HepG2 (cell line): Measurements from ENCODE around the gene PCIF1. TPM values are rescaled to one million over a fixed set of nuclear protein-coding genes. Genes with fewer than 3 reads are reported as not detected.

ENCODE experiments used
- ATF7-NPFF ChIP-seq: sonication (generic); formaldehyde crosslinking; IDR thresholded peaks from 2 replicates; pipeline ENCODE4 v1.8.1; 2023; ENCODE audit warnings: mild to moderate bottlenecking, low read depth, missing genetic modification reagents, moderate library complexity
- BHLHE40 ChIP-seq: IDR thresholded peaks from 2 replicates; pipeline ENCODE4 v1.6.1; 2011; ENCODE audit warnings: low read length, improper control_type of control experiment
- E2F1 ChIP-seq: sonication (generic); formaldehyde crosslinking; IDR thresholded peaks from 2 replicates; pipeline ENCODE4 v1.5.0; 2020; ENCODE audit warnings: missing genetic modification reagents
- FOXK1 ChIP-seq: sonication (generic); formaldehyde crosslinking; IDR thresholded peaks from 2 replicates; pipeline ENCODE4 v1.4.0; 2020; ENCODE audit warnings: low read depth, missing genetic modification reagents, borderline replicate concordance
- GMEB2 ChIP-seq: IDR thresholded peaks from 2 replicates; pipeline ENCODE4 v1.6.1; 2016; ENCODE audit warnings: missing biosample characterization, missing genetic modification reagents, low read depth
- GPN1 ChIP-seq: sonication (generic); formaldehyde crosslinking; IDR thresholded peaks from 2 replicates; pipeline ENCODE4 v1.5.1; 2020; ENCODE audit warnings: missing genetic modification reagents, borderline replicate concordance
- HMG20B ChIP-seq: conservative IDR thresholded peaks from 2 replicates; pipeline ENCODE4 v1.6.1; 2016; ENCODE audit warnings: missing genetic modification reagents, missing compliant biosample characterization
- HNF4G ChIP-seq, 2 experiments: sonication (generic) in 1 of 2; formaldehyde crosslinking in 1 of 2; IDR thresholded peaks; 2 replicates each; pipeline versions ENCODE4 v1.4.0 to v1.6.1; 2011 to 2020; ENCODE audit warnings: borderline replicate concordance in 2 of 2, low read depth in 2 of 2, mild to moderate bottlenecking in 2 of 2, low read length in 1 of 2, missing genetic modification reagents in 1 of 2, moderate library complexity in 1 of 2
- ISL2 ChIP-seq: sonication (generic); formaldehyde crosslinking; IDR thresholded peaks from 2 replicates; pipeline ENCODE4 v1.5.0; 2020; ENCODE audit warnings: missing genetic modification reagents
- KLF9 ChIP-seq: IDR thresholded peaks from 2 replicates; pipeline ENCODE4 v1.6.1; 2016; ENCODE audit warnings: low read depth
- MIXL1 ChIP-seq: IDR thresholded peaks from 2 replicates; pipeline ENCODE4 v1.6.1; 2016
- MLLT10 ChIP-seq: sonication (generic); formaldehyde crosslinking; IDR thresholded peaks from 2 replicates; pipeline ENCODE4 v1.4.0; 2020; ENCODE audit warnings: missing genetic modification reagents
- RBM22 ChIP-seq: fragments of 200-400 bp; formaldehyde crosslinking; optimal IDR thresholded peaks from 2 replicates; pipeline ENCODE3; 2017; ENCODE audit warnings: mild to moderate bottlenecking, low read length, moderate library complexity
- RFX3 ChIP-seq: IDR thresholded peaks from 2 replicates; pipeline ENCODE4 v1.6.1; 2016; ENCODE audit warnings: missing biosample characterization, missing genetic modification reagents
- SALL2 ChIP-seq: sonication (generic); formaldehyde crosslinking; IDR thresholded peaks from 2 replicates; pipeline ENCODE4 v1.8.1; 2023; ENCODE audit warnings: mild to moderate bottlenecking, missing genetic modification reagents, inconsistent platforms
- SYNCRIP ChIP-seq: fragments of 200-400 bp; formaldehyde crosslinking; IDR thresholded peaks from 2 replicates; pipeline ENCODE4 v1.6.1; 2018; ENCODE audit warnings: mild to moderate bottlenecking, low read depth, low read length; ENCODE audit not compliant: insufficient read depth
- THYN1 ChIP-seq: sonication (generic); formaldehyde crosslinking; IDR thresholded peaks from 2 replicates; pipeline ENCODE4 v1.8.1; 2023; ENCODE audit warnings: low read depth, mild to moderate bottlenecking, moderate library complexity, missing genetic modification reagents, borderline replicate concordance
- TOPORS ChIP-seq: sonication (generic); formaldehyde crosslinking; IDR thresholded peaks from 2 replicates; pipeline ENCODE4 v1.8.0; 2023; ENCODE audit warnings: mild to moderate bottlenecking, missing genetic modification reagents
- YY1 ChIP-seq: IDR thresholded peaks from 2 replicates; pipeline ENCODE4 v1.6.1; 2011; ENCODE audit warnings: low read length, low read depth, moderate library complexity, mild to moderate bottlenecking; ENCODE audit not compliant: insufficient read depth, insufficient replicate concordance
- ZC3H4 ChIP-seq: sonication (generic); formaldehyde crosslinking; IDR thresholded peaks from 2 replicates; pipeline ENCODE4 v1.4.0; 2020; ENCODE audit warnings: missing genetic modification reagents, borderline replicate concordance
- ZFP36L2 ChIP-seq: sonication (generic); formaldehyde crosslinking; IDR thresholded peaks from 2 replicates; pipeline ENCODE4 v1.4.0; 2020; ENCODE audit warnings: missing genetic modification reagents
- ZHX1 ChIP-seq: sonication (generic); formaldehyde crosslinking; IDR thresholded peaks from 2 replicates; pipeline ENCODE4 v1.8.1; 2022; ENCODE audit warnings: low read depth, mild to moderate bottlenecking, missing genetic modification reagents
- ZNF549 ChIP-seq: sonication (generic); formaldehyde crosslinking; IDR thresholded peaks from 2 replicates; pipeline ENCODE4 v1.5.0; 2020; ENCODE audit warnings: missing genetic modification reagents
- ZNF660 ChIP-seq: sonication (generic); formaldehyde crosslinking; IDR thresholded peaks from 2 replicates; pipeline ENCODE4 v1.5.1; 2020; ENCODE audit warnings: mild to moderate bottlenecking, low read depth, missing genetic modification reagents, borderline replicate concordance
- ZNF7 ChIP-seq: IDR thresholded peaks from 2 replicates; pipeline ENCODE4 v1.6.1; 2016; ENCODE audit warnings: missing biosample characterization, missing genetic modification reagents
- ZNF724P ChIP-seq: sonication (generic); formaldehyde crosslinking; IDR thresholded peaks from 2 replicates; pipeline ENCODE4 v1.8.0; 2022; ENCODE audit warnings: missing genetic modification reagents, borderline replicate concordance
- ZNF746 ChIP-seq: sonication (generic); formaldehyde crosslinking; IDR thresholded peaks from 2 replicates; pipeline ENCODE4 v1.8.0; 2022; ENCODE audit warnings: mild to moderate bottlenecking, missing genetic modification reagents
- polyA plus RNA-seq, 8 experiments: library from polyadenylated mRNA; depleted of rRNA in 3 of 8; stranded (reverse) in 7 of 8; unstranded in 1 of 8; fragments of >200 nt; fragmentation: Illumina TruSeq in 4 of 8; extraction: Trizol in 4 of 8; gene quantifications; 2 replicates each; pipeline versions ENCODE4 v1.2.1 to v1.2.3, GENCODE V29; 2011 to 2016; ENCODE audit warnings: low read depth in 4 of 8, missing spikeins in 1 of 8, mixed read lengths in 1 of 8; ENCODE audit not compliant: insufficient read depth in 1 of 8
- total RNA-seq, 5 experiments: library from RNA; depleted of rRNA; stranded (reverse); fragments of >200 nt; fragmentation: Illumina TruSeq; extraction: Trizol; gene quantifications; 2 replicates each; pipeline ENCODE4 v1.2.3, GENCODE V29; 2016; ENCODE audit warnings: low read depth in 1 of 5

The PCIF1 gene
- total and polyA plus RNA-seq, 2 of the 13 experiments (the other 11 are each of a cell fraction or from before 2014, with no cell fraction given), result 20.9 to 24.4 TPM

DNA sequence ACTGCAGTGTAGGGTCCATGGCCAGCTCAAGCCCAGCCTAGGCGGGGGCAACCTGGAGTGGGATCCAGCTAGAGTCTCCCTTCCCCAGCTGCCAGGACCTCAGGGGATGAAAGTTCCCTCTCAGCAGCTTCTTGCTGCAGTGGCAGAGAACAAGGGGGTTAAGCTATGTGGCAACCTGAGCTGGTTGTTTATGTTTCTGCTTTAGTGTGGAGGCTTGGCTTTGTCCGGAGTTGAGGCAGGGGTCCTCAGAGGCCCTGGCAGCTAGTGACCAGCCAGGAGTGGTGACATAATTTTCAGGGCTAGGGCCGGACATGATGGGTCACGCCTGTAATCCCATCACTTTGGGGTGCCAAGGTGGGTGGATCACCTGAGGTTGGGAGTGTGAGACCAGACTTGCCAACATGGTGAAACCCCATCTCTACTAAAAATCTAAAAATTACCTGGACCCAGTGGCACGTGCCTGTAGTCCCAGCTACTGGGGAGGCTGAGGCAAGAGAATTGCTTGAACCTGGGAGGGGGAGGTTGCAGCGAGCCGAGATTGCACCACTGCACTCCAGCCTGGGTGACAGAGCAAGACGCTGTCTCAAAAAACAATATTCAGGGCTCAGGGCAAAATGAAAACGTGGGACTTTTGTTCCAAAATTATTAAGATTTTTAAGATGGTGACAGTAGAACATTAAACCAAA is 8.5 kb upstream of the PCIF1 start (continued):
- TF ChIP-seq ZC3H4 (CRISPR knock-in tag) (no peak), KLF9 (CRISPR knock-in tag) (no peak), ISL2 (CRISPR knock-in tag) (0 out of 2 replicates have a peak, but pooled peaks have one; percentile 5), ATF7-NPFF (CRISPR knock-in tag) (no peak), ZNF746 (CRISPR knock-in tag) (no peak), YY1 (no peak), MLLT10 (CRISPR knock-in tag) (no peak), ZNF549 (no peak), HMG20B (CRISPR knock-in tag) (no peak), ZFP36L2 (CRISPR knock-in tag) (no peak), TOPORS (no peak), HNF4G (IDR thresholded peaks at IDR 0.05; ENCODE audit: borderline replicate concordance, low read depth, low read length) (no peak), HNF4G (CRISPR knock-in tag; IDR thresholded peaks at IDR 0.05; ENCODE audit: borderline replicate concordance, low read depth) (no peak), FOXK1 (CRISPR knock-in tag) (peak; percentile 57; the same call in 1 of the 2 replicates), GMEB2 (CRISPR knock-in tag) (no peak), SALL2 (CRISPR knock-in tag) (no peak), ZNF7 (CRISPR knock-in tag) (no peak), GPN1 (CRISPR knock-in tag) (no peak), ZHX1 (CRISPR knock-in tag) (no peak), RFX3 (CRISPR knock-in tag) (no peak), ZNF660 (CRISPR knock-in tag) (no peak), MIXL1 (CRISPR knock-in tag) (no peak), BHLHE40 (no peak), SYNCRIP (no peak), ZNF724P (CRISPR knock-in tag) (peak; percentile 14; the same call in 1 of the 2 replicates), E2F1 (CRISPR knock-in tag) (no peak), RBM22 (no peak), THYN1 (CRISPR knock-in tag) (no peak)
